ENCODE data around the gene TRPM3.

DNA sequence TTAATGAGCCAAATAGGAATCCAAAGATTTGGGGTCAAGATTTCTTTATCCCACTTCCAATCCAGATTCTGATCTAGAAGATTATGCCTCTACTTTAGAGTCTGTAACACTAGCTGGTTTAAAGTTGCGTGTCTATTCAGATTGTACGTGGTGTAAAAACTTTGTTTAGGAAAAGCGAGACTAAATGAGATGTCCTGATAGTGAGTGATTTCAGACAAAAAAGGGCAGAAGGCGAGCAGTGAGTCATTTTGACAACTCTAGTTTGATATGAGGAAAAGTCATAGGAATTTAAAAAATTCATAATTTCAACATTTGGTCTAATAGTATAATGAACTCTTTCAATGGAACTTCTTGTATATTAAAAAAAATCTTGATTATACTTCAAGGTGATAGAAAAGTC lies 587.4 kb downstream of the TRPM3 start:
- TF ChIP-seq, protein P1, sequence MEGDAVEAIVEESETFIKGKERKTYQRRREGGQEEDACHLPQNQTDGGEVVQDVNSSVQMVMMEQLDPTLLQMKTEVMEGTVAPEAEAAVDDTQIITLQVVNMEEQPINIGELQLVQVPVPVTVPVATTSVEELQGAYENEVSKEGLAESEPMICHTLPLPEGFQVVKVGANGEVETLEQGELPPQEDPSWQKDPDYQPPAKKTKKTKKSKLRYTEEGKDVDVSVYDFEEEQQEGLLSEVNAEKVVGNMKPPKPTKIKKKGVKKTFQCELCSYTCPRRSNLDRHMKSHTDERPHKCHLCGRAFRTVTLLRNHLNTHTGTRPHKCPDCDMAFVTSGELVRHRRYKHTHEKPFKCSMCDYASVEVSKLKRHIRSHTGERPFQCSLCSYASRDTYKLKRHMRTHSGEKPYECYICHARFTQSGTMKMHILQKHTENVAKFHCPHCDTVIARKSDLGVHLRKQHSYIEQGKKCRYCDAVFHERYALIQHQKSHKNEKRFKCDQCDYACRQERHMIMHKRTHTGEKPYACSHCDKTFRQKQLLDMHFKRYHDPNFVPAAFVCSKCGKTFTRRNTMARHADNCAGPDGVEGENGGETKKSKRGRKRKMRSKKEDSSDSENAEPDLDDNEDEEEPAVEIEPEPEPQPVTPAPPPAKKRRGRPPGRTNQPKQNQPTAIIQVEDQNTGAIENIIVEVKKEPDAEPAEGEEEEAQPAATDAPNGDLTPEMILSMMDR (IDR thresholded peaks at IDR 0.05; ENCODE audit: low read depth, low read length, missing input control) = no peak
- no peak for TF ChIP-seq SP1 (IDR thresholded peaks at IDR 0.05)
- no peak for TF ChIP-seq YY1 (IDR thresholded peaks at IDR 0.05)
- no peak for TF ChIP-seq RAD21 (IDR thresholded peaks at IDR 0.05)
- TF ChIP-seq GABPA (IDR thresholded peaks at IDR 0.05 in 1 of 2, conservative IDR thresholded peaks at IDR 0.05 in 1 of 2) = no peak
- TF ChIP-seq JUND (IDR thresholded peaks at IDR 0.05) = no peak
- TF ChIP-seq, protein P2, sequence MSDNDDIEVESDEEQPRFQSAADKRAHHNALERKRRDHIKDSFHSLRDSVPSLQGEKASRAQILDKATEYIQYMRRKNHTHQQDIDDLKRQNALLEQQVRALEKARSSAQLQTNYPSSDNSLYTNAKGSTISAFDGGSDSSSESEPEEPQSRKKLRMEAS (IDR thresholded peaks at IDR 0.05) = no peak
- TF ChIP-seq RXRA (IDR thresholded peaks at IDR 0.05) = no peak
- TF ChIP-seq TAF1 (conservative IDR thresholded peaks at IDR 0.05) = no peak
- TF ChIP-seq, protein P3, sequence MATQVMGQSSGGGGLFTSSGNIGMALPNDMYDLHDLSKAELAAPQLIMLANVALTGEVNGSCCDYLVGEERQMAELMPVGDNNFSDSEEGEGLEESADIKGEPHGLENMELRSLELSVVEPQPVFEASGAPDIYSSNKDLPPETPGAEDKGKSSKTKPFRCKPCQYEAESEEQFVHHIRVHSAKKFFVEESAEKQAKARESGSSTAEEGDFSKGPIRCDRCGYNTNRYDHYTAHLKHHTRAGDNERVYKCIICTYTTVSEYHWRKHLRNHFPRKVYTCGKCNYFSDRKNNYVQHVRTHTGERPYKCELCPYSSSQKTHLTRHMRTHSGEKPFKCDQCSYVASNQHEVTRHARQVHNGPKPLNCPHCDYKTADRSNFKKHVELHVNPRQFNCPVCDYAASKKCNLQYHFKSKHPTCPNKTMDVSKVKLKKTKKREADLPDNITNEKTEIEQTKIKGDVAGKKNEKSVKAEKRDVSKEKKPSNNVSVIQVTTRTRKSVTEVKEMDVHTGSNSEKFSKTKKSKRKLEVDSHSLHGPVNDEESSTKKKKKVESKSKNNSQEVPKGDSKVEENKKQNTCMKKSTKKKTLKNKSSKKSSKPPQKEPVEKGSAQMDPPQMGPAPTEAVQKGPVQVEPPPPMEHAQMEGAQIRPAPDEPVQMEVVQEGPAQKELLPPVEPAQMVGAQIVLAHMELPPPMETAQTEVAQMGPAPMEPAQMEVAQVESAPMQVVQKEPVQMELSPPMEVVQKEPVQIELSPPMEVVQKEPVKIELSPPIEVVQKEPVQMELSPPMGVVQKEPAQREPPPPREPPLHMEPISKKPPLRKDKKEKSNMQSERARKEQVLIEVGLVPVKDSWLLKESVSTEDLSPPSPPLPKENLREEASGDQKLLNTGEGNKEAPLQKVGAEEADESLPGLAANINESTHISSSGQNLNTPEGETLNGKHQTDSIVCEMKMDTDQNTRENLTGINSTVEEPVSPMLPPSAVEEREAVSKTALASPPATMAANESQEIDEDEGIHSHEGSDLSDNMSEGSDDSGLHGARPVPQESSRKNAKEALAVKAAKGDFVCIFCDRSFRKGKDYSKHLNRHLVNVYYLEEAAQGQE (IDR thresholded peaks at IDR 0.05) = no peak
- TF ChIP-seq EGR1 (IDR thresholded peaks at IDR 0.05; ENCODE audit: low read depth in 2 of 2) = no peak
- TF ChIP-seq FOXA1 (IDR thresholded peaks at IDR 0.05) = no peak
- no peak for TF ChIP-seq HNF4G (IDR thresholded peaks at IDR 0.05)
- TF ChIP-seq, protein P4, sequence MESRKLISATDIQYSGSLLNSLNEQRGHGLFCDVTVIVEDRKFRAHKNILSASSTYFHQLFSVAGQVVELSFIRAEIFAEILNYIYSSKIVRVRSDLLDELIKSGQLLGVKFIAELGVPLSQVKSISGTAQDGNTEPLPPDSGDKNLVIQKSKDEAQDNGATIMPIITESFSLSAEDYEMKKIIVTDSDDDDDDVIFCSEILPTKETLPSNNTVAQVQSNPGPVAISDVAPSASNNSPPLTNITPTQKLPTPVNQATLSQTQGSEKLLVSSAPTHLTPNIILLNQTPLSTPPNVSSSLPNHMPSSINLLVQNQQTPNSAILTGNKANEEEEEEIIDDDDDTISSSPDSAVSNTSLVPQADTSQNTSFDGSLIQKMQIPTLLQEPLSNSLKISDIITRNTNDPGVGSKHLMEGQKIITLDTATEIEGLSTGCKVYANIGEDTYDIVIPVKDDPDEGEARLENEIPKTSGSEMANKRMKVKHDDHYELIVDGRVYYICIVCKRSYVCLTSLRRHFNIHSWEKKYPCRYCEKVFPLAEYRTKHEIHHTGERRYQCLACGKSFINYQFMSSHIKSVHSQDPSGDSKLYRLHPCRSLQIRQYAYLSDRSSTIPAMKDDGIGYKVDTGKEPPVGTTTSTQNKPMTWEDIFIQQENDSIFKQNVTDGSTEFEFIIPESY (IDR thresholded peaks at IDR 0.05) = no peak

Measured in liver (tissue), 3 donors.